IMR-90 (cell line): Measurements from ENCODE around the gene DCAF8L2.

ENCODE experiments used
- BHLHE40 ChIP-seq: fragments of 150-350 bp; IDR thresholded peaks from 2 replicates; pipeline ENCODE4 v1.6.1; 2016; ENCODE audit warnings: mild to moderate bottlenecking, low read depth, low read length
- CTCF ChIP-seq: conservative IDR thresholded peaks from 2 replicates; pipeline ENCODE4 v1.5.1; 2012; ENCODE audit warnings: mild to moderate bottlenecking, low read depth, low read length, improper control_type of control experiment
- MAZ ChIP-seq: IDR thresholded peaks from 2 replicates; pipeline ENCODE4 v1.6.1; 2012; ENCODE audit warnings: low read depth, mild to moderate bottlenecking, low read length, improper control_type of control experiment, moderate library complexity, borderline replicate concordance
- POLR2A ChIP-seq: IDR thresholded peaks from 2 replicates; pipeline ENCODE4 v1.6.1; 2012; ENCODE audit warnings: mild to moderate bottlenecking, low read depth, low read length
- RAD21 ChIP-seq: IDR thresholded peaks from 2 replicates; pipeline ENCODE4 v1.6.1; 2012; ENCODE audit warnings: low read length, improper control_type of control experiment
- RCOR1 ChIP-seq: IDR thresholded peaks from 2 replicates; pipeline ENCODE4 v1.6.1; 2012; ENCODE audit warnings: mild to moderate bottlenecking, low read length, improper control_type of control experiment; ENCODE audit not compliant: insufficient replicate concordance
- RFX5 ChIP-seq: IDR thresholded peaks from 2 replicates; pipeline ENCODE4 v1.8.0; 2012; ENCODE audit warnings: low read depth, mild to moderate bottlenecking, low read length, moderate library complexity
- SMC3 ChIP-seq: fragments of 150-350 bp; IDR thresholded peaks from 2 replicates; pipeline ENCODE4 v1.6.1; 2016; ENCODE audit warnings: low read depth, mild to moderate bottlenecking, antibody characterized with exemption, low read length, moderate library complexity

GRCh38 chrX:27746516-27746915 is 156.4 kb downstream of the DCAF8L2 start:
- TF ChIP-seq CTCF (no peak), POLR2A (no peak), MAZ (no peak), RFX5 (no peak), BHLHE40 (no peak), RCOR1 (no peak), RAD21 (no peak), SMC3 (no peak)
